ENCODE data around the gene SASH3.

Gene SASH3

DNA sequence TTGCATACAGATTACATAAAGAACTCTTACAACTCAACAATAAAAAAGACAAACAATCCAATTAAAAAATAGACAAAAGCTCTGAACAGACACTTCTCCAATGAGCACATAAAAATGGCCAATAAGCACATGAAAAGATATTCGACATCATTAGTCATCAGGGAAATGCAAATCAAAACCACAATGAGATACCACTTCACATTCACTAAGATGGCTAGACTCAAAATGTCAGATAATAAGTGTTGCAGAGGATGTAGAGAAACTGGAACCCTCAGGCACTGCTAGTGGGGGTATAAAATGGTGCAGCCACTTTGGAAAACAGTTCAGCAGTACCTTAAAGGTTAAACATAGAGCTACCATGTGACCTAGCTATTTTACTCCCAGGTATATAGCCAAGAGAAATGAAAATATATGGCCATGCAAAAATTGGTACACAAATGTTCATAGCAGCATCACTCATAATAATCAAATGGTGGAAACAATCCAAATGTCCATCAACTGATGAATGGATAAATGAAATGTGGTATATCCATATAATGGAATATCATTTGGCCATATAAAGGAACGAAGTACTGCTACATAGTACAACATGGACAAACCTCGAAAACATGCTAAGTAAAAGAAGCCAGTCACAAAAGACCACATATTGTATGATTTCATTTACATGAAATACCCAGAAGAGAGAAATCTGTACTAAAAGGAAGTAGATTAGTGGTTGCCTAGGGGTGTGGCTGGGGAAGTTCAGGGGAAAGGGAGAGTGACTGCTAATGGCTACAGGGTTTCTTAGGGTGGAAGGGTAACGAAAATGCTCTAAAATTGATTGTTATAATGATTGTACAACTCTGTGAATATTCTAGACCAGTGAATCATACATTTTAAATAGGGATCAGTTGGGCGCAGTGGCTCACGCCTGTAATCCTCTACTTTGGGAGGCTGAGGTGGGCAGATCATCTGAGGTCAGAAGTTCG is 29.4 kb downstream of the SASH3 start:
- no peak for DNase-seq (ENCODE audit: low read depth in 2 of 2)

DNA sequence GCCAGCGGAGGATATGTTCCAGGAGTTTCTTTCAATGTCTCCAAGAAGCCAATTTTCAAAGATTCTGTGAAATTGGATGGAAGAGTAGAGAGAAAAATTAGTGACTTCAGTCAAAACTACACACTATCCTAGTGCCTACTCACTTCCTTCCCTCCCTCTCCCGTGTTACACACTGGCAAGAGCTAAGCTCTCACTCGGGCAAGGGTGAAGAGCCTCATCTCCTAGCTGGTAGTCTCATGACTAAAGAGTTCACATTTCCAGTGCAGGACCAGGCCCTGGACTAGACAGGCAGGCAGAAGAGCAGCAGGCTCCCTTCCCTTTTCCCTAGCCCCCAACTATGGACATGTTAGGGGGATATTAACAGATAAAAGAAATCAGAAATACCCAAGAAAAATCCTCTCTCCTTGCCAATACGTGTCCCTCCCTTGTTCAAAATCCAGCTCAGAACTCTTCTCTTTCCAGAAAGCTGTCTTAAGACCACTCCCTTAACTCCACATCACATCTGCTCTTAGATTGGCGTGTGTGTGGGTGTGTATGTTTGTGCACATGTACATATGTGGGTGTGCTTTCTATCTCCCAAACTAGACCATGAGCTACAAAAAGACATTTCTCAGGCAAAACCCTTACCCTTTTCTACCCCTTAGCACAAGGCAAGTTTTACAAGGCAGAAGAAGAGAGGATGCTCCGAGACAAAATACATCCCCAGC is 34.1 kb downstream of the SASH3 start:
- no peak for DNase-seq (ENCODE audit: low read depth in 2 of 2)

DNA sequence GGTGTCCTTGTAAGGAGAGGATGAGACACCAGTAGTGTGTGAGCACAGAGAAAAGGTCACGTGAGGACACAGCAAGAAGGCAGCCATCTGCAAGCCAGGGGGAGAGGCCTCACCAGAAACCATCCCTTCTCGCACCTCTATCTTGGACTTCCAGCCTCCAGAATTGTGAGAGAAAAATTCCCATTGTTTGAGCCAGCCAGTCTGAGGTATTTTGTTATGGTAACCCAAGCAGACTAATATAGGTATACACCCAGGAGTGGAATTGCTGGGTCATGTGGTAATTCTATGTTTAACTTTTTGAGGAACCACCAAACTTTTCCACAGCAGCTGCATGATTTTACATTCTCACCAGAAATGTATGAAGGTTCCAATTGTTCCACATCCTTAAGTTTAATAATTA is 38.4 kb downstream of the SASH3 start:
- DNase-seq (ENCODE audit: low read depth in 2 of 2), result no peak

DNA sequence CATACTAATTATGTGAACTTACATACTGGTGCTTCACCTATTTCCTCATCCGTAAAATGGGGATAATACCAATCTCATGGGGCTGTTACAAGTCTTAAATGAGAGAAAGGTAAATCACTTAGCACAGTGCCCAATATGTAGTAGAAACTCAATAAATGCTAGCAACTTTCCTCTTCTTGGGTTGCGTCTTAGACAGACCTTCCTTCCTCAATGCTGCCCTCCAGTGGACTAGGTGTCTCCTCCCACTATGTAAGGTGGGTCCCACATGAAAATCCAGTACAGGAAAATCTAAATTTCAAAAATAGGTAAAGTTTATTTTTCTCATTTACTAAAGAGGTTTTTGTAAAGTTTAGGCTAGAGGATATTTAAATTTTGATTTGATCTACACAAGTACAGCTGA is 43.4 kb downstream of the SASH3 start:
- no peak for DNase-seq (ENCODE audit: low read depth in 2 of 2)

DNA sequence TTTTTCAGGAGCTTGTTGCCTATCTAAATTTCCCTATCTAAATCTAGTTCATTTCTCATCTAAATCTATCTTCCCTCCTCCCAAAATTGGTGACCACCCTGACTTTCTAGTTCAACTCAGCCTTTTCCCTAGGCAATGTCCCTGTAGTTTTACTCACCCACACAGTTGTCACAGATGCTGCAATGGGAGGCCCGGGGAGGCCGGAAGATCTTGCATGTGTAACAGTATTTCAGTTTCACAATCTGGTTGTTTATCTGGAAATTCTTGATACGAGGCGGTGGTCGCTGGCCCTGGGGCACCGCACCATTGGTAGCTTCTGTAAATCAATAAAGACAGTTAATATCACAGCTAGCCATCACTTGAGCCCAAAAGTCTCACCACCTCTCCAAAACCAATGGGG is 43.8 kb downstream of the SASH3 start:
- no peak for DNase-seq (ENCODE audit: low read depth in 2 of 2)

DNA sequence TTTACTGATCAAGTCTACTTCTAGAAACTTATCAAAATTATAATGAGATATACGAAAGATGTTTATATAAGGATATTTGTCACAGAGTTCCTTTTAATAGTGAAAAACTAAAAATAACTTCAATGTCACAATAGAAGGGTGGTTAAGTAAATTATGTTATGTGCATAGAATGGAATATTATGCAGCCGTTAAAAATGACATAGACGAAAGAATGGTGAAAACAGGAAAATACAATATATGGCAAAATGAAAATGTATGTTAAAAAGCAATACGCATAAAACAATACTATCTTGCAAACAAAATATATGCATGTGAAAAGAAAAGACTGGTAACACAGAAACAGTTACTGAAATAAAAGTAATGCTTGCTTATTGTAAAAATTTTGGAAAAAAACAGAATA is 44.9 kb downstream of the SASH3 start:
- DNase-seq (ENCODE audit: low read depth in 2 of 2), result no peak

DNA sequence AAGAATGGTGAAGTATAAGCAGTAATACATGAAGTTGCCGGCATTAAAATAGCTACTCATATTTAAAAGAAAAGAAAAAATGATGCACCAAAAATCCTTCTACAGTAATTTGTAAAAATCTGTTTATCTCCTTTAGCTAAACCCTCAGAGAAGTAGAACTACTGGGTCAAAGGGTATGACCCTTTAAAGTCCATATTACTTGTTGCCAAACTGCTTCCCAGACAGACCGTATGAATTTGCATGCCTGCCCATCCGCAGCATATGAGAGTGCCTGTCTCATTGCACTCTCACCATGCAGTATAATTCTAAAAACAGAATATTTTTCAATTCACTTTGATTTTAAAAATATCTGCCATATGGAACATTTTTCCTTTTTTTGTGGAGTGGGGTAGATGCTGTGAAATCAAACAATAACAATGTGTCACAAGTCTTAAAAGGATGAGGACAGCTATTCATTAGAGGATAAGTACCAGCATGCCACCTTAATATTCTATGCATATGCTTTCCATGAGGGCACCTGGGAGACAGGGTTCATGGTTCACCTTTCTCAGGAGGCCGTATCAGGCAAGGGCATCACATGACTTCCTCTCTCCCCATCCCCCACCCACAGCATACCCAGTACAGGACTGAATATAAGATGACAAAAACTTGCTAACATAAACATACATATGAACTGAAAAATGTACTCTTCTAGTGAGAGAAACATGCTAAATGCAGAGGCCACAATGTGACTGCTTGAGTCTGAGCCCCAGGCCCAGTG is 46.2 kb downstream of the SASH3 start:
- no peak for DNase-seq (ENCODE audit: low read depth in 2 of 2)

DNA sequence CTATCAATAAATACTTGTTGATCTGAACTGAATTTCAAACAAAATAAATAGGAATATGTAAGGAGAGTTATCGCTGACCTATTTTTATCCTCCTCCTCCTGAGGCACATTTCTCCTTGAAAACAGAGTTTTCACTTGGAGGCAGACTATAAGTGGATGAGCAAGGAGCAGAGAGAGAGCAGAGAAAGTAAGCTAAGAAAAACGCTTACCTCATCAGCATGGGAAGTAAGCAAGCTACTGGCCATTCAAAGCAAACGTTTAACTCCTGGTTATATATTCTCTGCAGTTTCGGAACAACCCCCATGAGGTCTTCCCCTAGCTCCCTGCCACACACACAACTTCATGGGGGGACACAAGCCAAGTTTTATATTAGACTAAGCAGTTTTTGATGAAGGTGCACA is 50.7 kb downstream of the SASH3 start:
- DNase-seq (ENCODE audit: low read depth in 2 of 2), result no peak

DNA sequence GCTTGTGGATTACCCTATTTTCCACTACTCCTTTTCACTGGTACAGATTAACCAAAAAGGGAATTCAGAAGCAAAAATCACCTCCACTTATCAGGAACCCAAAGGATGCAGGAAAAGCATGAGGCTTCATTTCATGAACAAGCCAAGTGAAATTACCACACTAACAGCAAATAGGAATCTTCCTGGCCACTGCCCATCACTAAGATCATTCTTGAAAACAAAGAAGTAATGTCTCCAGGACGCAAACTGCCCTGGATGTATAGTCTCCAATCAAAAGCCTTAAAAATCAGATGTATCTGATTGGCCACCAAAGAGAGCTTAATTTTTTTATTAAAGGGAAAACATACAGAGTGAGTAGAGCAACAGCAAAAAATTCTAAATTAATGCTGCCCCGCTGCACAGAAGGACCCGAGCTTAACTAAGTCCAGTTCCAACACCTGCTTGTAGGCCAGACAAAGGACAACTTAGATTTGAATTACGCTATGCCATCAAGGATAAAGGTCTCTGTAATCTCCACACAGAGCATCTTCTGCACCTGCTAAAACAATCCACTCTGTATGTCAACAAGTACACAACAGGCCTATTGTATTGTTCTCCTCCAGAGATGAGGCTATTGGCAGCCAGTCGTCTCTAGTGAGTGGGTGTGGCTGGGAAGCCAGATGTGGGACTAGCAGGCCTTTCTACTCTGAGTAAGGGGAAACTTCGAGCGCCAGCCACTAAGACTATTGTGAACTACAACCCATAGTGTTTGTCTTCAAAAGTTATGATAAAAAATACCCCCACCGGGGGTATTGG is 51.5 kb downstream of the SASH3 start:
- no peak for DNase-seq (ENCODE audit: low read depth in 2 of 2)

DNA sequence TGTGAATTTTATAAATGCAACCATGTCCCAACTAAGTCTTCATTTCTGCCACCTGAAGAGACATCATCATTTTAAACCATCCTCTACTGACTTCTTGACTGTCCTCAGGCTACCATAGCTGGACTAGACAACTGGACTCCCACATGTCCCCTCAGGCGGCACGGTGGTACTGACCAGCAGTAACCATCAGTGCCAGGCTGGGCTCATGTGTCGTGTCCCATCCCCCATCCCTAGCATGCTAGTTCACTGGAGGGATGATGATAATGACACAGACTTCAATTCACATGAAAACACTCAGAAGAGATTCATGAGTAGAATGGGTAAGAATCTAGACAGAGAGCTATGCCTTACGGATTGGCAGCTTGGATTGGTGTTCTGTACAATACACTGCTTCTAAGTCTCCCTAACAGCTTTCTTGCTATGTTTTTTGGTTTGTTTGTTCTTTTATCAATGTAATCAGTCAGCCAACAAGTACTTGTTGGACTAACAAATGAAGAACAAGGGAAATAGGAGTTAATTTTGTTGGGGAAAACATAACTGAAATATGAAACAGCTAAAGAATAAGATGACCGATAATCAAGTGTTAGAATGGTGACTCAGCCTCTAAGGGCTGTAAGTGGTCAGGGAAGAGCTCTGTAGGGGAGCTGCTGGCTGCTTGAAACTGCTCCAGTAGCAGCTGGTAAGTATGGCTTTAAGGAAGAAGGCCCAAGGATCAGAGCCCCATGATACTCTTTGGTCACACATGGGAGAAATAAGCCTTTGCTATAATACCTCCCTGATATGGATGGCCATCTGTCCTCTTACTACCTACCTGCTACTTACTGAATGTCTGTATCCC is 53.6 kb downstream of the SASH3 start:
- DNase-seq (ENCODE audit: low read depth in 2 of 2), result no peak

DNA sequence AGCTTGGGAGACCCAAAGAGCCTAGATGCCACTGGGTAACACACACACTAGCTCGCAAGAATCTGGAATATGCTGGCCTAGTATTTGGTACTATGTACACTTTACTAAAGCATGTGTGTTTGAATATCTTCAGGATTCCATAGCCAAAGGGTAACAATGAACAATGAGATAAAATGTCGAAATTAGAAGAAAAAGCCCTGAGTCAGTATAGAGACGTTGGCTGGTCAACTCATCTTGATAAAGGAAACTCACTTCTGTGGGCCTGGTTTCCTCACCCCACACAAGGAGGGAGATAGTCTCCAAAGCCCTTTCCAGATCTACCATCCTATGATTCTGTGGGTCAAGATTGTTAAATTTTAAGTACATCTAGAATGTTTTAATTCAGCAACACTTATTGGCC is 57.1 kb downstream of the SASH3 start:
- DNase-seq (ENCODE audit: low read depth in 2 of 2), result no peak

DNA sequence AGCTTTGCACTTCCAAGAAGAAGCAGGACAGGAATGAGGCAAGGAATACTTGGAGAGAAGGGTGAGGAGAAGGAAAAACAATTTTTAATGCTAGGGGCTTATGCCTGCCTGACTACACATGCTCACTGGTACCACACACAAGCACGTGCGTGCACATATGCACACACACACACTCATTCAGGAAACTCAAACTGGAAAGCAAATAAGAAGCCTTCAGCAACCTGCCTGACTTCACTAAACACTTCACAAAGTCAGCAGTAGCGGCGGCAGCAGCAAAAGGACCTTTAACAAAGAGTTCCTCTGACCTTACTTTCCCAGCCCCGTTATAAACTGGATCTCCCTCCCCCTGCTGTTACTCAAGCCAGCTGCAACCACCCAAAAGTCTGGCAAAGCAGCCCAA is 60.6 kb downstream of the SASH3 start:
- DNase-seq (ENCODE audit: low read depth in 2 of 2), result no peak

DNA sequence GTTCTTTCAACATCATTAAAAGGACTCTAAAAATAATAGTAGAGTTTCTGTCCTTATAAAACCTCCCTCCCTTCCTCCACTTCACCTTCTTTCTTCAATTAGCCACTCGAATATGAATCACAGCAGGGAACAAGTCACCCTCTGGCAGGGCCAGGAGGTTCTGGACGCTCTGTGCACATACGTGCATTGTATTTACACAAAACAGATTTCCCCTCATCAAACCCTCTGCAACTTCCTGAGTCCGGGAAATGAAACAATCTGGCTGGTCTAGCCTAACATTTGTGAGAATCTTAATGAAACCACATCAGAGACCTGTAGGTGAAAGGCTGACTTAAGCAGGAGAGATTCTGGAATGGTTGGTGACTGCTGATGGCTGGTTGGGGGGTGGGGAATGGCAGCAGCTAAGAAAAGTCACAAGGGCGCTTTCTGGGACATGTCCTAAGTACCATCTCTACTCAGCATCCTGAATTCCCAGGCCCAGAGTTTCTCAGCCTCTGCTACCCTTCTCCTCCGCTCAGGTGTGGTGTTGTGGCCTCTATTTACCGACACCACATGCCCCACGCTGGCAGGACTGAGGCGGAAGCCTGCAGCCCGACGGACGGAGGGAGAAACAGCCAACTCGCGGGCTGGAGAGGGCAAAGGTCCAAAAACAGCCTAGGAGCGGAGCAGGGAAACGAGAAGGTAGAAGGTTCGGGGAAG is 62.9 kb downstream of the SASH3 start:
- DNase-seq (ENCODE audit: low read depth in 2 of 2), result no peak

DNA sequence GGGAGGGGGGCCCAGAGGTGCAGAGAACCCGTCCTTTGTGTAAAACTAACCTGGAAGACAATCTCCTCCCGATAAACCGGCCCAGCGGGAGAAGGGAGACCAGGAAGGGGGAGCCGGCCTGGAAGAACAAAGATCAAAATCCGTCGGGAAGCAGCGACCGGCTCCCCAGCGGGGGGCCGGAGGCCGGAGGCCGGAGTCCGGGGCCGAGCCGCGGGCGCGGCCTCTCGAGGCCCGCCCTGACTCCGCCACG is 63.4 kb downstream of the SASH3 start:
- DNase-seq (ENCODE audit: low read depth in 2 of 2), result no peak

DNA sequence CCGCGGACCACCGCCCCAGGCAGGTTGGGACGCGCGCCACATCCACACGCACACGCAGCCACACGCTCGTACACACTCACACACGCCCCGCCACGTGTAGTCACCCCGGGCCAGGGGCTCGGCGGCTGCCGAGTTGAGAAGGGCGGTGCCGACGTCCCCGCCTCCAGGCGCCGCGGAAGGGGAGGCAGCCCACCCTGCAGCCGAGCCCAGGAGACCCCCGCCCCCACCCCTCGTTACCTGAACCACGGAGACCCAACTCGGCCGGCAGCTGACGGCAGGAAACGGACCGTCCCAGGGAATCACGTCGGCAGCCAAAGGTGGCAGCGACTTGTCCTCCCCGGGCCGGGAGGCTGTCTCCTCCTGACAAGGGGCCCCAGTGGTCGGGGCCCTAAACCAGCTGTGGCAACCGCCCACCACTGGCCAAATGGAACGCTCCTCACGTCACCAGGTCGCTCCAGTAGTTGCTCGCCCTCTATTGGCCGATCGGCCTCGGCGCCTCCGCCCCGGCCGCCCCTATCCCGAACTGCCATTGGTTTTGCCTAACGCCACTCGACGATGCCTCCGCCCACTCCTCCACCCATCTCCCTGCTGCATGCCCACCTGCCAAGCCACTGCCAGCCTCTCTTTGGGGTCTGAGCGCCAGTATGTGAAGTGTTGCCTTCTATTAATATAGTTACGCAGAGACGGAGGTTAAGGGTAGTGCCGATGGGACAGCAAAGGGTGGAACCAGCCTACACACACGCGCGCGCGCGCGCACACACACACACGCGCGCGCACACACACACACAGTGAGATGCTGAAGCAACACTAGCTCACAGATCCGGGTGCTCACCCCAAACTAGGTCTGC is 63.9 kb downstream of the SASH3 start, which contains the start of gene ZDHHC9:
Gene ZDHHC9, minus strand, starts transcription at position 428 of the 848 bp plus-strand sequence. CDS start 1,941 bp downstream, outside the sequence.
- peak; percentile 68 to 75 for DNase-seq (ENCODE audit: low read depth in 2 of 2)
